HFF-Myc (cell line): ENCODE data around the gene RIN3.

Source experiments
- DNase-seq: peaks from one replicate; pipeline ENCODE4 v3.0.0-alpha.2; 2011; ENCODE audit warnings: low read depth; ENCODE audit errors: extremely low read depth
- H3K4me3 ChIP-seq: replicated peaks from 2 replicates; pipeline ENCODE4 v1.5.1; 2011; ENCODE audit warnings: low read depth, mild to moderate bottlenecking, control low read depth, low read length
- TF ChIP-seq, protein P1 (sequence below): IDR thresholded peaks from 2 replicates; pipeline ENCODE4 v1.5.1; 2012; ENCODE audit warnings: mild to moderate bottlenecking, low read depth, low read length, control low read depth; ENCODE audit errors: missing control alignments

Gene RIN3

DNA sequence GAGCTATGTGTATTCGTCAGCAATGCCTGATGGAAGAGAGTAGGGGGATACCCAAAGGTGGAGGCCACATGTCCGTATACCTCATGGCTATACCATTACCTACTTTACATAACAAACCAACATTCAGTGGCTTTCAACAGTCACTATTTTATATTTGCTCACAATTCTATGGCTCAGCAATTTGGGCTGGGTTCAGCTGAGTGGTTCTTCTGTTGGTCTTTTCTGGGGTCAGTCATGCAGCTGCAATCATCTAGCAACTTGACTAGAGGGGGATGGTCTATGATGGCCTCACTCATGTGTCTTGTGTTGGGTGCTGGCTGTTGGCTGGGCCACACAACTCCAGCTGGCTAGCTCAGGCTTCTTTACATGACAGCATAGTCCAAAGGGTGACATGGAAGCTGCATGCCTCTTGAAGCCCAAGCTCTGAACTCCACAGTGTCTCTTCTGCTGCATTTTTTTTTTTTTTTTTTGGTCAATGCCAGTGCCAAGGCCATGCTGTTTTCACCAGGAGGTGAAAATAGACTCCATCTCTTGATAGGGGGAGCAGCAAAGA, 53.7 kb downstream of the RIN3 start:
- H3K4me3 ChIP-seq: no peak overlapping the region
- TF ChIP-seq, protein P1, sequence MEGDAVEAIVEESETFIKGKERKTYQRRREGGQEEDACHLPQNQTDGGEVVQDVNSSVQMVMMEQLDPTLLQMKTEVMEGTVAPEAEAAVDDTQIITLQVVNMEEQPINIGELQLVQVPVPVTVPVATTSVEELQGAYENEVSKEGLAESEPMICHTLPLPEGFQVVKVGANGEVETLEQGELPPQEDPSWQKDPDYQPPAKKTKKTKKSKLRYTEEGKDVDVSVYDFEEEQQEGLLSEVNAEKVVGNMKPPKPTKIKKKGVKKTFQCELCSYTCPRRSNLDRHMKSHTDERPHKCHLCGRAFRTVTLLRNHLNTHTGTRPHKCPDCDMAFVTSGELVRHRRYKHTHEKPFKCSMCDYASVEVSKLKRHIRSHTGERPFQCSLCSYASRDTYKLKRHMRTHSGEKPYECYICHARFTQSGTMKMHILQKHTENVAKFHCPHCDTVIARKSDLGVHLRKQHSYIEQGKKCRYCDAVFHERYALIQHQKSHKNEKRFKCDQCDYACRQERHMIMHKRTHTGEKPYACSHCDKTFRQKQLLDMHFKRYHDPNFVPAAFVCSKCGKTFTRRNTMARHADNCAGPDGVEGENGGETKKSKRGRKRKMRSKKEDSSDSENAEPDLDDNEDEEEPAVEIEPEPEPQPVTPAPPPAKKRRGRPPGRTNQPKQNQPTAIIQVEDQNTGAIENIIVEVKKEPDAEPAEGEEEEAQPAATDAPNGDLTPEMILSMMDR: no peak
- DNase-seq: no peak

DNA sequence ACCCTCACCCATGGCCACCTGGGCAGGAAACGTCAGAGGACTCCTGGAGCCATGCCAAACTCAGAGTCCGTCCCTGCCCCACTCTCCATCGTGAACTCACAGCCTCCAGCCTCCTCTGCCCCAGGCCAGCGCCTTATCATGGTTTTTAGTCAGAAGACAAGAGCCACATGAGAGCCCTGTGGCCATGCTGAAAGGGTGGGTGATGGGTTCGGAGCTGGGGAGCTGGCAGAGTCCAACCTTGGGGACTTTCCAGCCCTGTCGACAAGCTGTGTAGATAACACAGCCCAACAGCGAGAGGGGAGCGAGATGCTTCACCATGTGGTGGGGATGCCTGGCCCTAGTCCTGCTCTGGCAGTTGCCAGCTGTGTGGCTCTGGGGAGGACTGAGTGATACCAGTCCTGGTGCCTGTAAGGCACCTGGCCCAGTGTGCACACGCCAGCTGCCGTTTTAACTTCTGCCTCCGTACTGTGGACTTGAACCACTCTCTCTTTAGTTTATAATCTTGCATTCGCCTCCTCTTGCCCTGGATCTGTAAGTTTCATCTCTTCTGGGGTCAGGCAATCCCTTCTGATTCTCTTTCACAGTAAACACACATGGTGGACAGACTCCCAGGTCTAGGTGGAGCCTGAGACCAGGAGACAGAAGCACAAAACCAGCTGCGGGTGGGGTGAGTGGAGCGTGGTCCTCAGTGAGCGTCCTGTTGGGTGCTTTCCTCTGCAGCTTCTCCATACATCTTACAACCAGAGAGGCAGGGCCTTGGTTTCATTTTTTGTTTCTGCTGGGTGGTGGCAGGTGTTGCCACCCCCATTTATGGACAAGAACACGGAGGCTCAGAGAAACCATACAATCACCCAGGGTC, 55.3 kb downstream of the RIN3 start:
- no peak overlapping the region for H3K4me3 ChIP-seq
- no peak for DNase-seq
- TF ChIP-seq, protein P1: no peak

DNA sequence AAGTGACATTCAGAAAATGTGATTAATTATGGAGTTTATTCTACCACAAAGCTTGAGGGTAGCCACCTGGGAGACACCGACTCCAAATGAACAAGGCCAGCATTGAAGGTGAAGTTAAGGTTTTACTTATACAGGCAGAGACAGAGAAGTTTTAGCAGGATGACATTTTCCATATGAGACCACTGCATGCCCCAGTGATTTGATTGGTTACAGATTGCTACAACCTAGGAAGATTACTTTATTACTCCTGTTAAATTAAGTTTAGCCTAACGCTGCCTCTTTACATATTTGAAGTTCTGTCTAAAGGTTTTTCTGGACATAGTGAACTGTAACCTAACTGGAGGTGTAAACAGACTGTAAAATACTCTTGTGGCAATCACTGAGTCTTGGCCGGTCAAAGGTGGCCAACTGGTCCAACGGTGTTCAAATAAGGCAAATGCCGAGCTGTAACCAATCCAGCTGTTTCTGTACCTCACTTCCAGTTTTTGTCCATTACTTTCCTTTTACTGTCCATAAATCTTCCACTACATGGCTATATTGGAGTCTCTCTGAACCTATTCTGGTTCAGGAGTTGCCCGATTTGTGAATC, 57.2 kb downstream of the RIN3 start:
- DNase-seq: no peak
- H3K4me3 ChIP-seq: no peak overlapping the region
- TF ChIP-seq, protein P1: no peak

DNA sequence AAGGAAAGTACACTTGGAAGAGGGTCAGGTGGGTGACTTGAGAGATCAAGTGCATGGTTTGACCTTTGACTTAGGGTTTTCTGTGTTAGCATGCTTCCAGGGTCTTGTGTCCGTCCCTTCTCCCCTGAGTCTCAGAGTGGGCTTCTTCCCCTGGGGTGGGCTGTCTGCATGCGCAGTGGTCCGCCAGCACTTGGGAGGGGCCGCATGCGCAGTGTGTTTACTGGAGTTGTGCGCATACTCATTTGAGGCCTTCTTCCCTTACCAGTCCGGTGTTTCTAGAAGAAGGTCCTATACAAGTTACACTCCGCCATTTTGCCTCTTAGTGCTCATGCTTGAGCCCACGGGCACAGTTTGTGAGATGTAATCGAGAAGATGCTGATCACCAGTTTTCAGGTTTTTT, 58.5 kb downstream of the RIN3 start:
- DNase-seq: no peak
- TF ChIP-seq, protein P1: no peak
- no peak overlapping the region for H3K4me3 ChIP-seq

DNA sequence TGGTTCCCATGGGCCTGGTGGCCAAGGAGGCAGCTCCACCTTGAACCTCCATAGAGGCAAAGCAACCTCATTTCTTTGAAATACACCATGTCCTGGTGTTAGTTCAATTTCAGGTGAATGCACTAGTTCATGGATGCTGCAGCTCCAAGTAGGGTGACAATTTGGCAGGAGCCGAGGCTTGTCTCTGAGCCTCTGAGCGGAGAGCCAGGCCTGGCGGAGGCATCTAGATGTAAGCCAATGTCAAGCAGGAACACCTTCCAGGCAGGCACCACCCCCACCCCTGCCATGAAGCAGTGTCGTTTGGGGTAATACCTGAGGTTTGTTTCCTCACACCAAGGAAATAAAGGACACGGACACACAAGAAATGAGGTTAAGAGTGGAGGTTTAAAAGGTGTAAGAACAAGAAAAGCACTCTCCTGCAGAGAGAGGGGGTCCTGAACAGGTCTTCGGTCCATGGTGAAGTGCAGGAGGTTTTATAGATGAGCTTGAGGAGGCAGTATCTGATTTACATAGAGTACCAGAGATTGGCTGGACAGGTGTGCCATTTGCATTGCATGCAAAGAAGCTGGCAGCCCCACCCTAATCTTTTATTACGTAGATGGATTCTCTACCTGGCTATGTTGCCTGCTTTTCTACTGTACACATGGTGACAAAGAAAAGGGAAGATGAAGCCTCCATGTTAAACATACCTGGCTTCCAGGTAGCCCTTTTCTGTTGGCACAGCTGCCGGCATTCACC, 60.3 kb downstream of the RIN3 start:
- DNase-seq: no peak
- TF ChIP-seq, protein P1: no peak
- no peak overlapping the region for H3K4me3 ChIP-seq

DNA sequence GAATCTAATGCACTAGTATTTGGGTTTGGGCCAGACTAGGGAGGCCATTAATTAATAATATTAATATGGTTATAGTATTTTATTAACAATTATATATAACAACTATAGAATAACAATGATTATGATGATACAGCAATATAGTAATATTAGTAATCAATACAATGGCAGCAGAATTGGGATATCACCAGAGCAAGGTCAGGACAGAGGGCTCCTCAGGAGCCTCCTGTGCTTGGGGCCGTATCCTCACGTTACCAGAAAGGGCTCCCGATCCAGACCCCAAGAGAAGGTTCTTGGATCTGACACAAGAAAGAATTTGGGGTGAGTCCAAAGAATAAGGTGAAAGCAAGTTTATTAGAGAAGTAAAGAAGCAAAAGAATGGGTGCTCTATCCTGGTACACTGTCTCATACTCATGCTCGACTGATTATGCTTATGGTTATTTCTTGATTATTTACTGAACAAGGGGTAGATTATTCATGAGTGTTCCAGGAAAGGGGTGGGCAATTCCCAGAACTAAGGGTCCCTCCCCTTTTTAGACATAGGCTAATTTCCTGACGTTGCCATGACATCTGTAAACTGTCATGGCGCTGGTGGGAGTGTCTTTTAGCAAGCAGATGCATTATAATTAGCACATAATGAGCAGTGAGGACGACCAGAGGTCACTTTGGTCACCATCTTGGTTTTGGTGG, 61.6 kb downstream of the RIN3 start:
- no peak for DNase-seq
- TF ChIP-seq, protein P1: no peak

More for the DNA sequence above, 61.6 kb downstream of the RIN3 start:
- no peak overlapping the region for H3K4me3 ChIP-seq
